ENCODE data around the gene CAMK2D. TPM values are rescaled to one million over a fixed set of nuclear protein-coding genes. Genes with fewer than 3 reads are reported as not detected.

The CAMK2D gene
- total and polyA plus RNA-seq, 2 experiments from 2014 or later = 4.9 to 14.6 TPM

DNA sequence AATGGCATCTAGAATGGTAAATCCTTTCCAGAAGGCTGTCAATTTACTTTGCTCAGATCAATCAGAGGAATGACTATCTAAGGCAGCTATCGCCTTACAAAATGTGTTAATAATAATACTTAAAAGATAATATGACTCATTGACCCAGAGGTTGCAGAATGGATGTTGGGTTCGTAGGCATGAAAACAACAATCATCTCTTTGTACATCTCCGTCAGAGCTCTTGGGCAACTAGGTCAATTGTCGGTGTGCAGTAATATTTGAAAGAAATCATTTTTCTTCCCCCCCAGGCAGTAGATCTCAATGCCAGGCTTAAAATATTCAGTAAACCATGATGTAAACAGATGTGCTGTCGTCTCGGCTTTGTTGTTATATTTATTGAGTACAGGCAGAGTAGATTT is 165.1 kb downstream of the CAMK2D start (continued):
- TF ChIP-seq, protein P1, sequence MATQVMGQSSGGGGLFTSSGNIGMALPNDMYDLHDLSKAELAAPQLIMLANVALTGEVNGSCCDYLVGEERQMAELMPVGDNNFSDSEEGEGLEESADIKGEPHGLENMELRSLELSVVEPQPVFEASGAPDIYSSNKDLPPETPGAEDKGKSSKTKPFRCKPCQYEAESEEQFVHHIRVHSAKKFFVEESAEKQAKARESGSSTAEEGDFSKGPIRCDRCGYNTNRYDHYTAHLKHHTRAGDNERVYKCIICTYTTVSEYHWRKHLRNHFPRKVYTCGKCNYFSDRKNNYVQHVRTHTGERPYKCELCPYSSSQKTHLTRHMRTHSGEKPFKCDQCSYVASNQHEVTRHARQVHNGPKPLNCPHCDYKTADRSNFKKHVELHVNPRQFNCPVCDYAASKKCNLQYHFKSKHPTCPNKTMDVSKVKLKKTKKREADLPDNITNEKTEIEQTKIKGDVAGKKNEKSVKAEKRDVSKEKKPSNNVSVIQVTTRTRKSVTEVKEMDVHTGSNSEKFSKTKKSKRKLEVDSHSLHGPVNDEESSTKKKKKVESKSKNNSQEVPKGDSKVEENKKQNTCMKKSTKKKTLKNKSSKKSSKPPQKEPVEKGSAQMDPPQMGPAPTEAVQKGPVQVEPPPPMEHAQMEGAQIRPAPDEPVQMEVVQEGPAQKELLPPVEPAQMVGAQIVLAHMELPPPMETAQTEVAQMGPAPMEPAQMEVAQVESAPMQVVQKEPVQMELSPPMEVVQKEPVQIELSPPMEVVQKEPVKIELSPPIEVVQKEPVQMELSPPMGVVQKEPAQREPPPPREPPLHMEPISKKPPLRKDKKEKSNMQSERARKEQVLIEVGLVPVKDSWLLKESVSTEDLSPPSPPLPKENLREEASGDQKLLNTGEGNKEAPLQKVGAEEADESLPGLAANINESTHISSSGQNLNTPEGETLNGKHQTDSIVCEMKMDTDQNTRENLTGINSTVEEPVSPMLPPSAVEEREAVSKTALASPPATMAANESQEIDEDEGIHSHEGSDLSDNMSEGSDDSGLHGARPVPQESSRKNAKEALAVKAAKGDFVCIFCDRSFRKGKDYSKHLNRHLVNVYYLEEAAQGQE (IDR thresholded peaks at IDR 0.05; ENCODE audit: unreplicated experiment) = no peak
- TF ChIP-seq ZNF462 (CRISPR knock-in tag; IDR thresholded peaks at IDR 0.05) = no peak
- TF ChIP-seq CREB1 (CRISPR knock-in tag; IDR thresholded peaks at IDR 0.05; ENCODE audit: low read depth) = no peak
- no peak for TF ChIP-seq POLR2AphosphoS5 (IDR thresholded peaks at IDR 0.05; ENCODE audit: low read depth)

DNA sequence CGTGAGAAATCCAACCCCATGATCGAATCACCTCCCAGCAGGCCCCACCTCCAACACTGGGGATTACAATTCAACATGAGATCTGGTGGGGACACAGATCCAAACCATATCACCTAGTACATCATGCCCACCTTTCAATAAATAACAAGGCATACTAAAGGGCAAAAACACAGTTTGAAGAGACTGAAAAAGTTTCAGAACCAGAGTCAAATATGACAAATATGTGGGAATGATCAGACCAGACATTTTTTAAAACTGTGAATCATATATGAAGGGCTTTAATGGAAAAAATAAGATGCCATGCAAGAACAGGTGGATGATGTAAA is 167.3 kb downstream of the CAMK2D start:
- ATAC-seq = no peak
- Mint-ChIP-seq H3K27ac (no peak overlapping the region; the same call in 1 of the 2 replicates), H3K27me3 (ENCODE audit: insufficient read depth, low read depth, poor library complexity) (no peaks in the 10 kb centered on the region), H3K9me3 (no peaks in the 10 kb centered on the region), H3K36me3 (ENCODE audit: low read depth) (no peaks in the 10 kb centered on the region), H3K4me3 (no peak overlapping the region), H3K4me1 (no peaks in the 10 kb centered on the region)
- no peak for DNase-seq (ENCODE audit: low spot score)
- H3K9me2 ChIP-seq (ENCODE audit: insufficient read depth) = no peaks in the 10 kb centered on the region; the same call in 1 of the 2 replicates
- no peak overlapping the region for H3K27ac ChIP-seq (ENCODE audit: low read depth)
- H3K4me1 ChIP-seq (ENCODE audit: insufficient read depth) = no peaks in the 10 kb centered on the region
- no peaks in the 10 kb centered on the region for H3K36me3 ChIP-seq (ENCODE audit: insufficient read depth)
- no peaks in the 10 kb centered on the region for H3K27me3 ChIP-seq (ENCODE audit: insufficient read depth)
- H4K20me1 ChIP-seq (replicated peaks; ENCODE audit: insufficient read depth) = no peaks in the 10 kb centered on the region
- no peak overlapping the region for H3K4me2 ChIP-seq
- no peaks in the 10 kb centered on the region for H3K79me2 ChIP-seq (replicated peaks; ENCODE audit: insufficient read depth)
- no peaks in the 10 kb centered on the region for H3F3A ChIP-seq (replicated peaks; ENCODE audit: low read depth)
- no peak overlapping the region for H2AFZ ChIP-seq
- H3K4me3 ChIP-seq = no peak overlapping the region
- TF ChIP-seq EZH2phosphoT487 (IDR thresholded peaks at IDR 0.05; ENCODE audit: unreplicated experiment) = no peak
- TF ChIP-seq POLR2AphosphoS5 (IDR thresholded peaks at IDR 0.05; ENCODE audit: low read depth) = no peak
- TF ChIP-seq NANOG (IDR thresholded peaks at IDR 0.05; ENCODE audit: borderline replicate concordance) = no peak
- no peak for TF ChIP-seq ZNF331 (CRISPR knock-in tag; IDR thresholded peaks at IDR 0.05; ENCODE audit: low read depth)
- no peak for TF ChIP-seq EZH2 (IDR thresholded peaks at IDR 0.05; ENCODE audit: low read depth, unreplicated experiment)
- no peak for TF ChIP-seq JUNB (IDR thresholded peaks at IDR 0.05; ENCODE audit: unreplicated experiment)
- TF ChIP-seq CREB1 (CRISPR knock-in tag; IDR thresholded peaks at IDR 0.05; ENCODE audit: low read depth) = no peak
- TF ChIP-seq, protein P1 (IDR thresholded peaks at IDR 0.05; ENCODE audit: unreplicated experiment) = no peak
- no peak for TF ChIP-seq ETS1 (IDR thresholded peaks at IDR 0.05)
